Type B pancreatic cell (in vitro differentiated cells): ENCODE measurements around the gene DCN. TPM values are rescaled to one million over a fixed set of nuclear protein-coding genes. Genes with fewer than 3 reads are reported as not detected.

ENCODE experiments used
- DNase-seq: peaks from one replicate; pipeline ENCODE4 v3.0.0; 2021; ENCODE audit warnings: mixed read lengths; ENCODE audit not compliant: unreplicated experiment; ENCODE audit errors: extremely low spot score
- H3K27ac Mint-ChIP-seq: 2 replicates; pipeline ENCODE4 v1.8.0; 2021; ENCODE audit warnings: mild to moderate bottlenecking, mixed read lengths
- H3K27me3 Mint-ChIP-seq: 2 replicates; pipeline ENCODE4 v1.8.0; 2021; ENCODE audit warnings: mixed read lengths
- H3K36me3 Mint-ChIP-seq: 2 replicates; pipeline ENCODE4 v1.8.0; 2021; ENCODE audit warnings: mixed read lengths
- H3K4me1 Mint-ChIP-seq: one replicate; pipeline ENCODE4 v1.8.0; 2021; ENCODE audit warnings: mixed read lengths; ENCODE audit not compliant: unreplicated experiment
- H3K4me3 Mint-ChIP-seq: 2 replicates; pipeline ENCODE4 v1.8.0; 2021; ENCODE audit warnings: mild to moderate bottlenecking, mixed read lengths
- H3K9me3 Mint-ChIP-seq: 2 replicates; pipeline ENCODE4 v1.8.0; 2021; ENCODE audit warnings: mixed read lengths
- total RNA-seq: library from RNA; stranded (reverse); gene quantifications from 2 replicates; pipeline ENCODE4 v1.2.1, GENCODE V29; 2021; ENCODE audit warnings: low replicate concordance
- TF ChIP-seq, protein P1 (sequence below): fragments of 200-600 bp; sonication (generic); conservative IDR thresholded peaks from 2 replicates; pipeline ENCODE4 v1.5.0; 2021; ENCODE audit warnings: antibody characterized with exemption, mild to moderate bottlenecking

DCN gene
- total RNA-seq, 1 donor from 2014 or later: 167 TPM

DNA sequence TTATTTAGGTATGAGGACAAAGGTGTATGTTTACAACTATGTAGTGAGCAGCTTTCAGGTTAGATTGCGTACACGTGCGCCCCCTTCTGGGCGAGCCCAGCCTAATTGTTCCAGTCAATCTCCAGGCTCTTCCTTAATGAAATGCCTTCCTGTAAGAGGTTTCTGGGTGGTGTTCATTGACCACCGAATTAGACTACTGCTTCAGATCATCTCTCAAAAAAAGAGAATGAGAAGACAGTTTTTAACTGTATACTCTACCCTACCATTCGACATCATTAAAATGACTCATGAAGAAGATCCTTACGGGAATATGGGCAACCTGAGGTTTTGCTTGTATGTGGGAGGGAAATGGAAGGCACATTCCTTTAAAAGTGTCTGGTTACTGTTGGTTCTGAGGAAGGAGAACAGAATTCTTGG, 73.5 kb downstream of the DCN start:
- Mint-ChIP-seq H3K36me3 (no peaks in the 10 kb centered on the region), H3K4me3 (peak overlapping the region; percentile 58), H3K27me3 (no peaks in the 10 kb centered on the region), H3K27ac (no peak overlapping the region), H3K9me3 (no peaks in the 10 kb centered on the region), H3K4me1 (peaks cover 17% of the 10 kb centered on the region)
- TF ChIP-seq, protein P1, sequence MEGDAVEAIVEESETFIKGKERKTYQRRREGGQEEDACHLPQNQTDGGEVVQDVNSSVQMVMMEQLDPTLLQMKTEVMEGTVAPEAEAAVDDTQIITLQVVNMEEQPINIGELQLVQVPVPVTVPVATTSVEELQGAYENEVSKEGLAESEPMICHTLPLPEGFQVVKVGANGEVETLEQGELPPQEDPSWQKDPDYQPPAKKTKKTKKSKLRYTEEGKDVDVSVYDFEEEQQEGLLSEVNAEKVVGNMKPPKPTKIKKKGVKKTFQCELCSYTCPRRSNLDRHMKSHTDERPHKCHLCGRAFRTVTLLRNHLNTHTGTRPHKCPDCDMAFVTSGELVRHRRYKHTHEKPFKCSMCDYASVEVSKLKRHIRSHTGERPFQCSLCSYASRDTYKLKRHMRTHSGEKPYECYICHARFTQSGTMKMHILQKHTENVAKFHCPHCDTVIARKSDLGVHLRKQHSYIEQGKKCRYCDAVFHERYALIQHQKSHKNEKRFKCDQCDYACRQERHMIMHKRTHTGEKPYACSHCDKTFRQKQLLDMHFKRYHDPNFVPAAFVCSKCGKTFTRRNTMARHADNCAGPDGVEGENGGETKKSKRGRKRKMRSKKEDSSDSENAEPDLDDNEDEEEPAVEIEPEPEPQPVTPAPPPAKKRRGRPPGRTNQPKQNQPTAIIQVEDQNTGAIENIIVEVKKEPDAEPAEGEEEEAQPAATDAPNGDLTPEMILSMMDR: peak; percentile 81
- no peak for DNase-seq

DNA sequence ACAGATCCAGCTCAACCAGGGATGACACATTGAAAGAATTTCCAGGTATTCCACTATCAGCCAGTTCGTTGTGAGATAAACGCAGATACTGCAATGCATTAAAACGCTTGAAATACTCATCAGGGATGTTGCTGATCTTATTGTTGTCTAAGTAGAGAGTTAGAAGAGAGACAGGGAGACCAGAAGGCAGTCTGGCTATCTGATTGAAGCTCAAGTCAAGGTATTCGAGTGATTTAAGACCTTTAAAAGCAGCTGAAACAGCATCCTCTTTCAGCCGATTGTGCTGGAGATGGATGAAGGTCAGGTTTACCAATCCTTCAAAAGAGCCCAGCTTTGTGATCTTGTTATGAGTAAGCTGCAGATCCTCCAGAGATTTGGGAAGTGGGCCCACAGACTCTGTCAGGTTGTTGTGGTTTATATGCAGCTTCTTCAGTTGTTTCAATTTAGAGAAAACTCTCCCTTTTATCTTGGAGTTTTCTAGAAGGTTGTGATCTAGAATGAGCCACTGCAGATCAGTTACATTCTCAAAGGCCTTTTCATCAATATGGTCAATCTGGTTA, 74.3 kb downstream of the DCN start:
- H3K4me1 Mint-ChIP-seq: peaks cover 17% of the 10 kb centered on the region
- no peaks in the 10 kb centered on the region for H3K27me3 Mint-ChIP-seq
- TF ChIP-seq, protein P1: no peak
- H3K36me3 Mint-ChIP-seq: no peaks in the 10 kb centered on the region
- no peak for DNase-seq
- no peaks in the 10 kb centered on the region for H3K9me3 Mint-ChIP-seq
- no peak overlapping the region for H3K27ac Mint-ChIP-seq
- no peak overlapping the region for H3K4me3 Mint-ChIP-seq

DNA sequence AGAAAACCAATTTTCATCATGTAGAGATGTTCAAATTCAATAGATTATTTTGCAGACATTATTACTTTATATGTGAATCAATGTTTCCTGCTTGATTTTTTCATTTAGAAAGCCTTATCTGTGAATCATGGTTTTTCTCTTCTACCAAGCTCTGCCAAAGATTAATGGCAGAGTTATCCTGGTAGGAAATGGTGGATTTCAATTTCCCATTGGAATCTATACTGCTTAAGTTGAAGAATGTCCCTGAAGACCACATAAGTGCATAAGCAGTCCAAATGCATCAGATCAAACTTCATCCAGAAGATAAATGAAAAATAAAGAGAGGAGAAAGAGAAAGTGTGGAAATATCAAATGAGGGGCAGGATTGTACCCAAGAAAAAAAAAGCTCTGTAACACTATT, 76.3 kb downstream of the DCN start:
- no peak for DNase-seq
- Mint-ChIP-seq H3K4me3 (no peak overlapping the region), H3K36me3 (no peaks in the 10 kb centered on the region), H3K27ac (no peak overlapping the region), H3K27me3 (no peaks in the 10 kb centered on the region), H3K9me3 (no peaks in the 10 kb centered on the region), H3K4me1 (peaks cover 9% of the 10 kb centered on the region)
- TF ChIP-seq, protein P1: no peak

DNA sequence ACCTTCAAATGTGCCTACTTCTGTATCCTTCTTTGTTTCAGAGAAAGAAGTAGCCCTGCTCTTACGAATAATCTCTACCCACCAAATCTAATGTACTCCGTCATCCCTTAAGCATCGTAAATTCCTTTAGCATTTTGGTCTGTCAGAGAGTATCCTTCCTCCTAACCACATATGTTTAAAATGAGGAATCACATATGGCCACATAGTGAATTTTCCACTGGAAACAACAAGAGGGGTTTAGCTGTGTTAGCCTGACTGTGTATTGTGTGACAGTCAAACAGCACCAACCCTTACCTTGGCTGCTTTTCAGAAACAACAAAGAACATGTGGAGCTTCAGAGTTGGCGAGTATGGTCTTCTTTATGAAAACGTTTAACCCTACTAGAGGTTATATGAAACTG, 76.8 kb downstream of the DCN start:
- TF ChIP-seq, protein P1: no peak

DNA sequence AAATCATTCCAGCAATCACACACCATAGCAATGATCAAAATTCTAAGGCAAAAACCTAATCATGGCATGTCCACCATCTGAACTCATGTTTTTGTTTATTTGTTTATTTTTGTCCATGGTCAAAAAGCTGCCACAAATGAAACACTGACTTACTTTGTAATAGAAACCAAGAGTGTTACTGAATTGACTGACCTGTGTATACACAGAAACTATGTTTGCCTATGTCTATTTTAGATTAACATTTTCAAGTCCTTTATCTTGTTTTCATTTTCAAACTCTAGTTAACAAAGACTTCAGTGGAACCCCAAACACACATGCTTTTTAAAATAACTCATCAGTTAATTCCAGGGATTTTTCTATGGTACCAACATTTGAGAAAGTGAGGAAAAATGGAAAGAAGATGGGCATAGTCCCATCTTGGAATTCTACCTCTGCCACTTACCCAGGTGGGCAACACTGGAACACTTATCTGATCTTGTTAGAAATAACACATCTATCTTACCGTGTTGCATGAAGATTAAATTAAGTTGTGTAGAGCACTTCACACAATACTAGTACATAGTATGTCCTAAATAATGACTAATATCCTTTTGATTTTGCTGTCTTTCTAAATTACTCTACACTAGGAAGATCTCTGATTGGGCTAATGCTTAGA, 77.7 kb downstream of the DCN start:
- DNase-seq: no peak
- Mint-ChIP-seq H3K9me3 (no peaks in the 10 kb centered on the region), H3K27me3 (no peaks in the 10 kb centered on the region), H3K27ac (no peak overlapping the region), H3K4me1 (peaks cover 11% of the 10 kb centered on the region), H3K36me3 (no peaks in the 10 kb centered on the region), H3K4me3 (no peak overlapping the region)
- TF ChIP-seq, protein P1: no peak

More for the DNA sequence above, 76.8 kb downstream of the DCN start:
- H3K36me3 Mint-ChIP-seq: no peaks in the 10 kb centered on the region
- DNase-seq: no peak
- peaks cover 6% of the 10 kb centered on the region for H3K4me1 Mint-ChIP-seq
- no peak overlapping the region for H3K4me3 Mint-ChIP-seq
- H3K27me3 Mint-ChIP-seq: no peaks in the 10 kb centered on the region
- H3K9me3 Mint-ChIP-seq: no peaks in the 10 kb centered on the region
- H3K27ac Mint-ChIP-seq: no peak overlapping the region
